Stimulated activated CD4-positive, alpha-beta T cell treated with anti-CD3 and anti-CD28 coated beads, Interleukin-4, amount 100 ng/mL, for 1 hour (primary cell): Measurements from ENCODE around the gene PLP1.
"Not testable (repeated sequence)": the region's sequence is repeated elsewhere in the genome, so short reads cannot be mapped to it uniquely, and the experiment has no call there.

ENCODE experiments used
- DNase-seq: peaks from one replicate; pipeline ENCODE4 v3.0.0-alpha.2; 2020

Gene PLP1

GRCh38 chrX:103776546-103776945 lies at the start of gene PLP1:
TSS of gene PLP1 (plus strand) at chrX:103776840. CDS start at chrX:103776996, 156 bp downstream.
- DNase-seq = no peak

- no peak for DNase-seq
These were observed 49.5 kb upstream of the PLP1 start for GRCh38 chrX:103727115-103727514.

DNA sequence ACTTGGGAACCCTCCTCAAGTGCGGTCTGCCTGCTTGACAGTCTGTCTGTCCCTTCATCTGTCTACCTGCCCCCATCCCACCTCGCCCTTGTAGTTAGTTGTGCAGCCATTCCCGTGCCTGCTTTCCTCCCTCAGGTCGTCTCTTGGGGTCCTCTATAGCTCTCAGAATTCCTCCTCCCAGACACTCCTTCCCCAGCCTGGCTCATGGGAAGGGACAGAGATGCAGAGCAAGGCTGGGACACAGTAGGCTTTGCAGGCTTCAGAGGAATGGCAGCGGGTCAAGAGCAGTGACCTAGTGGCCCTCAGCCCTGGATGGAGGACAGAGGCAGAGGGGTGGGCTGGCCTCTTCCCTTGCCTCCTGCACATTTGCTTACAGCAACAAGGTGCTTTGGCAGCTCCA lies 47.6 kb upstream of the PLP1 start:
- no peak for DNase-seq

GRCh38 chrX:103730147-103730795 lies 46.4 kb upstream of the PLP1 start:
- DNase-seq = no peak

DNA sequence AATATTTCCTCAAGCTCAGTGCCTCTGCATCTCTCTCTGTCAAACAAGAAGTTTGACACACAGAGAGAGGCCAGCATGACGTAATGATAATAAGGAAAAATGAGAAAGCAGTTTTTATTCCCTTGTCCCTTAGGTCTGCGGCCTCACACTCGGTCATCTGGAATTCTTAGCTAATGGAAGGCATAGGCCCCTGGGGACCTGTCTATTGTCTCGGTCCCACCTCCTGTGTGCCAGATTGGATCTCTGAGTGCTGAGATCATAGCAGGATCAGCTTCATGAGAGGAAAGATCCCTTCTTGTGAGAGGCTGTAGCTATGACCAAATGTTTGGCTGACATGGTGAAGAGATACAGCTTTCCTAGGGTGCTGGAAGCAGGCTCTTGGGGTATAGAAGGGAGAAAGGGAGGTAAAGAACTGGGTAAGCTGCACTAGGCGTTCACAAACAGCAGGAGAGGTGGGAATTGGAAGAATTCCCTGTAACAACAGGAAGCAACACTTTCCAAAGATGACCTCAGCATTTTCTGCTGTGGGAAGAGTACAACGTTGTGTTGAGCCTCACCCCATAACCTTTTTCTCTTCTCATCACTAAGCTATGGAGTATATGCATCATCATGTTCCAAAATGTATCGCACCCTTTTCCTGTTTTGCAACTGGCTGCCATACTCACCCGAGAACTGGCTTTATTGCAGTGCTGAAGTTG lies 45.7 kb upstream of the PLP1 start:
- DNase-seq = no peak

DNA sequence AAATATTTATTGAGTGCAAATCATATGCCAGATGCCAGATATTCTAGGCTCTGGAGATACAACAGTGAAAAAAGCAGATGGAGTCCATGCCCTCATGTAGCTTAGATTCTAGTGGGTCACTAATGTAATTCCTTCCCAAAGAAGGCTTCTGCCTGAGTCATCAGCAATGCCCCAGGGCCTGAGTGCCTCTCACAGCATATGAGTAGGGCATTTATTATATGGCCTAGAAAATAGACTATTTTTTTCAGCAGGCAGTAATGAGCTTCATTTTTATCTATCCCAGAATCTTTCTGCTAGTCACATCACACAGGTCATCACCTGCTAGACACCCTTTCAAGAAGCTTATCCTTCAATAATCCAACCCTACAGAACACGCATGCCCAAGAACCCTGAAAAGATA lies 43.6 kb upstream of the PLP1 start:
- DNase-seq = no peak

GRCh38 chrX:103734125-103734760 lies 42.4 kb upstream of the PLP1 start:
- DNase-seq = no peak

DNA sequence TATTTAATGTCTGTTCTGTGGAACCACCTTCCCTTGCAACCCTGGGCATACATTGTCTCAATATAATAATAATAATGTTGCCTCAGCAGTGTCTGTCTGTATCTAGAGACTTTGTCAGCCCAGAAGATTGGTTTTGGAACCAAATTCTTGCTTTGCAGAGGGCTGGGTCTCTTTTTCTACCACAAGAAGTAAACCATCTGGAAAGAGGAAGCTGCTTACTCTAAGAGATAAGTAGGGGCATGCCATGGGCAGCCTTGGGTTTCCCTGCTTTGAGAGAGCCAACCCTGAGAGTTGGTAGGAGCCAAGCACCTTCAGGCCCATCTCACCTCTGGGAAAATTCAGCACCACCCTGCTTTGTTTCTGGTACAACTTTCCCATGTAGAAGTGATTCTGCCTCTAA lies 38.9 kb upstream of the PLP1 start:
- no peak for DNase-seq

GRCh38 chrX:103739421-103739820 lies 37.2 kb upstream of the PLP1 start:
- no peak for DNase-seq

- DNase-seq = no peak
These were observed 34.8 kb upstream of the PLP1 start for GRCh38 chrX:103741879-103742278.

DNA sequence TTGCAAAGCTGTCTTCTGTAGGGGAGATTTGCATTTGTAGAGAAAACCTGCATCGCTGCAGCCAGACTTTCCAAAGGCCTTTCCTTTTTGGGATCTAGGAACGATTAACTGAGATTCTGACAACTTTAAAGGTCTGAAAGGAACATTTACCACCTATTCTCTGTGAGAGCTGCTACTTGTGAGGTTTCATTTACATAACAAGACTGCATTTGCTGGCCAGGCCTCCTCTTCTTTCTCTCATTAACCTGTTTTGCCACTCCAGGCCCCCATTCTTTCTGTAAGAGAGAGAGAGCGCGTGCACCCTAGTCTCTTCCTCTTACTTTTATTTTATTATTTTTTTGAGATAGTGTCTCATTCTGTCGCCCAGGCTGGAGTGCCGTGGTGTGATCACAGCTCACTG lies 34.3 kb upstream of the PLP1 start:
- DNase-seq = no peak

- DNase-seq = no peak
These were observed 29.5 kb upstream of the PLP1 start for GRCh38 chrX:103747163-103747562.

GRCh38 chrX:103754401-103754800 lies 22.2 kb upstream of the PLP1 start:
- DNase-seq = no peak

- no peak for DNase-seq
These were observed 19.9 kb upstream of the PLP1 start for GRCh38 chrX:103756736-103757135.

- no peak for DNase-seq
These were observed 18.1 kb upstream of the PLP1 start for GRCh38 chrX:103758555-103758954.

GRCh38 chrX:103763541-103763940 lies 13.1 kb upstream of the PLP1 start:
- DNase-seq = not testable (repeated sequence)

- not testable (repeated sequence) for DNase-seq
These were observed 9.7 kb upstream of the PLP1 start for GRCh38 chrX:103766813-103767555.

GRCh38 chrX:103773445-103773844 lies 3.2 kb upstream of the PLP1 start:
- no peak for DNase-seq

- no peak for DNase-seq
These were observed 2.5 kb upstream of the PLP1 start for GRCh38 chrX:103774070-103774642.

DNA sequence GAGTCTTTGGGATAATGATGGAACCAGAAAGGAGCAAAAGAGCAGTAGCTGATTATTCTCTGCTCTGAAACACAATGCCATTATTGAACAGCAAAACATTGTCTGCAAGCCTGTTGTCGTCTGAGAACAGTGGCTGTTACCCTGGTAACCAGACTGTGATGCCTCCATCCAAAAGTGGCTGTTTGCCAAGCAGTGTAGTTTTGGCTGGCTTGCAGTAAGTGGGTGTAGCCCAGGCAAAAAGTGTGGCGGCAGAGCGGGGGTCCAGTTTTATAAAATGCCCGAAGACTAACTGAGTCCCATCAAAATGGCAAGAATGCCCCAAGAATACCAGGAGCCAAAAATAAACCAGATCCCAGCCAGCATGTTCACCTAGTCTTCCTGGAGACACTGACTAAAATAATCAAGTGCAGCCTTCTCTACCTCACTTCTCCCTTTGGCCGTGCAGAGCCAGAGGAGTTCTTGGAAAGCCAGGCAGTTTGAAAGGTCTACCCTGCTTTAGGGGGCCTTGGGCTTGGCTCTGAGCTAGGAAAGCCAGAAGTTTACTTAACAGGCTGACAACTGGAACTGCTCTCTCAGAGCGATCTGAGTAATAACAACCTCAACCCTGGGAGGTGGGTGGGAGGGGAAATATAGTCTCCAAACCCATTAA lies 2.6 kb downstream of the PLP1 start:
- DNase-seq = no peak

GRCh38 chrX:103780336-103781061 lies 3.9 kb downstream of the PLP1 start:
- no peak for DNase-seq

DNA sequence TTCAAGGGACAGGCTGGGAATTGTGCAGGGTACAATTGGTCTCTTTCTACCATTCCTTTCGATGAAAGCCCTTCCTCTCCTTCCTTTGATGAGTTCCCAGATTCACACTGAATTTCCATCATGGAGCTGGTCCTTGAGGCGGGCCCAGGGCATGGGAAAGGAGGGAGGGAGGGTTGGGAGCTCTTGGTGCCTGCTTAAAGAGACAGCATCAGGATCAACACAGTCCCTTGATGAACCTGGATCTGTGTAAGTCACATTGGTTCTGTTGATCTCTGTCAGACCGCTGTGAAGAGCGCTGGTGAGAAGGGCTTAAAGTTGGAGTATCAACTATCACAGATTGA lies 4.4 kb downstream of the PLP1 start:
- DNase-seq = no peak
